B cell (primary cell): ENCODE measurements around the gene PDLIM7. TPM values are rescaled to one million over a fixed set of nuclear protein-coding genes. Genes with fewer than 3 reads are reported as not detected.

Source experiments
- ATAC-seq: fragments of 200-7000 bp; cut with Tn5 transposase; one replicate; pipeline ENCODE4 v1.10.0; 2021; ENCODE audit warnings: low read depth, mild to moderate bottlenecking, moderate number of reproducible peaks, moderate library complexity
- CTCF ChIA-PET: fragments of 350-600 bp; sonication (Branson Sonifier 250); formaldehyde crosslinking; loops from one replicate; lab custom pipeline; 2021; ENCODE audit warnings: antibody characterized with exemption, inconsistent platforms; lab: Charles Lee
- POLR2A ChIA-PET: fragments of 350-600 bp; sonication (Branson Sonifier 250); formaldehyde crosslinking; loops from one replicate; lab custom pipeline; 2021; ENCODE audit warnings: antibody characterized with exemption; lab: Charles Lee
- DNase-seq: peaks from one replicate; pipeline ENCODE4 v3.0.0; 2013
- H2AFZ ChIP-seq: 2 replicates; pipeline ENCODE4 v1.6.1; 2012; ENCODE audit warnings: mild to moderate bottlenecking, low read depth, low read length; ENCODE audit not compliant: insufficient read depth, poor library complexity, severe bottlenecking
- H3K27ac ChIP-seq, 2 donors: 1 replicate in 1 of 2; 2 replicates in 1 of 2; pipeline ENCODE4 v1.5.1; 2012 to 2013; ENCODE audit warnings: low read length in 2 of 2, mild to moderate bottlenecking in 2 of 2, moderate library complexity in 1 of 2
- H3K27me3 ChIP-seq, 4 experiments: fragments of 200-600 bp in 1 of 4; sonication (generic) in 1 of 4; replicated peaks in 1 of 4; 1 replicate in 2 of 4; 2 replicates in 2 of 4; pipeline versions ENCODE4 v1.6.1 to v1.7.0; 2013 to 2016; ENCODE audit warnings: low read length in 3 of 4, mild to moderate bottlenecking in 2 of 4, mixed read lengths in 1 of 4, moderate library complexity in 1 of 4; ENCODE audit not compliant: insufficient read depth in 4 of 4, control insufficient read depth in 3 of 4; ENCODE audit errors: control extremely low read depth in 1 of 4
- H3K36me3 ChIP-seq, 2 experiments: replicated peaks in 1 of 2; 1 replicate in 1 of 2; 2 replicates in 1 of 2; pipeline versions ENCODE4 v1.6.1 to v1.7.1; 2013; ENCODE audit warnings: low read length in 1 of 2; ENCODE audit not compliant: insufficient read depth in 2 of 2, control insufficient read depth in 1 of 2; ENCODE audit errors: control extremely low read depth in 1 of 2, extremely low read depth in 1 of 2
- H3K4me1 ChIP-seq, 2 donors: fragments of 200-600 bp in 1 of 2; sonication (generic) in 1 of 2; 1 replicate in 1 of 2; 2 replicates in 1 of 2; pipeline versions ENCODE4 v1.5.1 to v1.6.1; 2013 to 2017; ENCODE audit warnings: low read length in 2 of 2; ENCODE audit not compliant: control insufficient read depth in 2 of 2, insufficient read depth in 2 of 2
- H3K4me2 ChIP-seq: replicated peaks from 2 replicates; pipeline ENCODE3; 2012; ENCODE audit warnings: mild to moderate bottlenecking, low read depth, low read length; ENCODE audit not compliant: poor library complexity, severe bottlenecking
- H3K4me3 ChIP-seq, 5 experiments: fragments of 200-600 bp in 1 of 5; sonication (generic) in 1 of 5; 1 replicate in 3 of 5; 2 replicates in 2 of 5; pipeline versions ENCODE4 v1.5.1 to v1.7.0; 2011 to 2016; ENCODE audit warnings: low read length in 4 of 5, mild to moderate bottlenecking in 4 of 5, low read depth in 2 of 5, control low read depth in 1 of 5, moderate library complexity in 1 of 5; ENCODE audit not compliant: insufficient read depth in 1 of 5; ENCODE audit errors: control extremely low read depth in 1 of 5, extremely low read depth in 1 of 5
- H3K79me2 ChIP-seq: fragments of 200-600 bp; sonication (generic); one replicate; pipeline ENCODE4 v1.6.0; 2016; ENCODE audit warnings: low read length; ENCODE audit not compliant: control insufficient read depth, insufficient read depth
- H3K9ac ChIP-seq: fragments of 200-600 bp; sonication (generic); 2 replicates; pipeline ENCODE4 v1.6.1; 2017; ENCODE audit warnings: mild to moderate bottlenecking, low read length, moderate library complexity
- H3K9me3 ChIP-seq, 3 donors: one replicate each; pipeline versions ENCODE4 v1.6.1 to v1.7.1; 2013; ENCODE audit warnings: low read length in 2 of 3; ENCODE audit not compliant: control insufficient read depth in 2 of 3, insufficient read depth in 1 of 3; ENCODE audit errors: control extremely low read depth in 1 of 3
- H4K20me1 ChIP-seq: 2 replicates; pipeline ENCODE4 v1.6.0; 2012; ENCODE audit warnings: mild to moderate bottlenecking, low read length; ENCODE audit not compliant: insufficient read depth, control insufficient read depth, poor library complexity, severe bottlenecking
- H3K27ac Mint-ChIP-seq: one replicate; pipeline ENCODE4 v1.8.0; 2021; ENCODE audit warnings: mixed read lengths
- H3K27me3 Mint-ChIP-seq: one replicate; pipeline ENCODE4 v1.8.0; 2021; ENCODE audit warnings: mixed read lengths
- H3K4me1 Mint-ChIP-seq: one replicate; pipeline ENCODE4 v1.8.0; 2021; ENCODE audit warnings: mixed read lengths
- H3K4me3 Mint-ChIP-seq: one replicate; pipeline ENCODE4 v1.8.0; 2021; ENCODE audit warnings: mixed read lengths
- H3K9me3 Mint-ChIP-seq: one replicate; pipeline ENCODE4 v1.8.0; 2022; ENCODE audit warnings: mixed read lengths; ENCODE audit not compliant: insufficient read depth
- CTCF ChIP-seq: fragments of 200-600 bp; IDR thresholded peaks from one replicate; pipeline ENCODE4 v1.8.0; 2022; ENCODE audit warnings: antibody characterized with exemption, mild to moderate bottlenecking
- EZH2 ChIP-seq: IDR thresholded peaks from 2 replicates; pipeline ENCODE4 v1.6.1; 2012; ENCODE audit warnings: borderline replicate concordance, low read depth, mild to moderate bottlenecking, moderate library complexity, low read length; ENCODE audit not compliant: insufficient read depth, poor library complexity, severe bottlenecking
- WGBS: methylation state at CpG from one replicate; pipeline ENCODE4 v1.1.5; 2013; ENCODE audit warnings: missing lambda C conversion rate; ENCODE audit not compliant: insufficient coverage; 5-methylcytosine and 5-hydroxymethylcytosine counted together
- intact Hi-C: fragments of 100-400 bp; cut with micrococcal nuclease; formaldehyde crosslinking; loops from one replicate; pipeline ENCODE4 v1.10.0; 2022
- polyA minus RNA-seq: library from RNA; depleted of rRNA, polyadenylated mRNA; stranded (reverse); fragments of >200 nt; gene quantifications from 2 replicates; pipeline ENCODE4 v1.2.3, GENCODE V29; 2012
- polyA plus RNA-seq: library from polyadenylated mRNA; depleted of rRNA; stranded (reverse); fragments of >200 nt; gene quantifications from 2 replicates; pipeline ENCODE4 v1.2.3, GENCODE V29; 2012
- total RNA-seq, 2 donors: library from RNA; stranded (reverse); fragments of 120-200 nt in 1 of 2; gene quantifications; 1 replicate in 1 of 2; 2 replicates in 1 of 2; pipeline versions ENCODE4 v1.2.3 to v1.2.4, GENCODE V29; 2013 to 2022

Gene PDLIM7
- 24.2 and 25.8 TPM in 2 replicates for total RNA-seq
- total RNA-seq (2013), result 7.8 TPM
- polyA plus RNA-seq, result 21.2 and 23.9 TPM in 2 replicates
- polyA minus RNA-seq, result 9.9 and 15.1 TPM in 2 replicates

- peak within 1 kb of the TSS; percentile 73 for H3K27ac Mint-ChIP-seq
- H3K27me3 Mint-ChIP-seq, result peaks cover 3% of the 10 kb centered on the region
- intact Hi-C loops, result loop anchor here (1.0 kb wide), 4 partner anchors 13 to 107 kb away; partner anchors contain the start of gene GRK6
- Histone ChIP-seq H3K4me1 (peaks cover 58 to 72% of the 10 kb centered on the region in 2 donors), H3K36me3 (no peaks in the 10 kb centered on the region), H3K27ac (no peak within 1 kb of the TSS), H3K9ac (peak within 1 kb of the TSS; percentile 74), H3K27me3 (peaks cover 0 to 10% (median 4%) of the 10 kb centered on the region in 4 experiments), H4K20me1 (peaks cover 28% of the 10 kb centered on the region), H3K9me3 (peaks cover 0 to 10% (median 0%) of the 10 kb centered on the region in 3 donors), H2AFZ (peak within 1 kb of the TSS; percentile 62), H3K79me2 (peaks cover 6% of the 10 kb centered on the region), H3K4me2 (peak within 1 kb of the TSS; percentile 81), H3K4me3 (peak within 1 kb of the TSS; percentile 9 to 68 (median 65))
- H3K9me3 Mint-ChIP-seq, result no peaks in the 10 kb centered on the region
- POLR2A ChIA-PET, result interaction anchor here (0.6 to 1.8 kb wide), 6 partner anchors 10 to 66 kb away, joined by 3 to 19 read pairs (median 4); partner anchors contain the start of gene DOK3
- CTCF ChIA-PET, result interaction anchor here (0.7 to 5.7 kb wide), 9 partner anchors 8 to 108 kb away, joined by 3 to 70 read pairs (median 3); partner anchors contain the start of gene DOK3
- TF ChIP-seq EZH2 (no peak), CTCF (no peak)
- peaks cover 75% of the 10 kb centered on the region for H3K4me1 Mint-ChIP-seq
- peak; percentile 84 for ATAC-seq
- WGBS, result under 1% methylated on average over 73 of the region's 73 CpGs
- peak; percentile 97 for DNase-seq
- peak within 1 kb of the TSS; percentile 93 for H3K4me3 Mint-ChIP-seq
These were observed at the start of gene PDLIM7 for GRCh38 chr5:177497292-177498012. PDLIM7 (minus strand) TSS chr5:177497604; CDS start chr5:177496512, 1,092 bp downstream.
